Hematopoietic multipotent progenitor cell treated with erythropoietin and hydrocortisone succinate and interleukin-3 and kit ligand, for 15 days (in vitro differentiated cells): Measurements from ENCODE around the gene HOXD11.

Experiments used
- DNase-seq: peaks from one replicate; pipeline ENCODE4 v3.0.0-alpha.2; 2015; ENCODE audit warnings: low spot score

HOXD11 gene

GRCh38 chr2:176132205-176133171 lies 25.4 kb downstream of the HOXD11 start:
- DNase-seq = no peak

- DNase-seq = no peak
Observed at GRCh38 chr2:176133389-176133788, 26.3 kb downstream of the HOXD11 start.

GRCh38 chr2:176134035-176134434 lies 27.0 kb downstream of the HOXD11 start:
- no peak for DNase-seq

GRCh38 chr2:176135035-176135440 lies 28.0 kb downstream of the HOXD11 start:
- no peak for DNase-seq

GRCh38 chr2:176136374-176137251 lies 29.5 kb downstream of the HOXD11 start:
- DNase-seq = no peak

- no peak for DNase-seq
Observed at GRCh38 chr2:176137252-176137580, 30.1 kb downstream of the HOXD11 start.

- DNase-seq = no peak
Observed at GRCh38 chr2:176137906-176138305, 30.8 kb downstream of the HOXD11 start.

GRCh38 chr2:176138526-176138922 lies 31.4 kb downstream of the HOXD11 start:
- DNase-seq = no peak

- no peak for DNase-seq
Observed at GRCh38 chr2:176138923-176139660, 32.0 kb downstream of the HOXD11 start.

- no peak for DNase-seq
Observed at GRCh38 chr2:176139661-176140512, 32.8 kb downstream of the HOXD11 start.

- DNase-seq = peak; percentile 34
Observed at GRCh38 chr2:176140513-176141317, 33.6 kb downstream of the HOXD11 start.

- DNase-seq = no peak
Observed at GRCh38 chr2:176142281-176142680, 35.2 kb downstream of the HOXD11 start.

- DNase-seq = no peak
Observed at GRCh38 chr2:176145085-176145969, 38.2 kb downstream of the HOXD11 start.

- DNase-seq = no peak
Observed at GRCh38 chr2:176146101-176146500, 39.0 kb downstream of the HOXD11 start.

- no peak for DNase-seq
Observed at GRCh38 chr2:176146645-176147044, 39.6 kb downstream of the HOXD11 start.

- no peak for DNase-seq
Observed at GRCh38 chr2:176147210-176147799, 40.2 kb downstream of the HOXD11 start.

- DNase-seq = no peak
Observed at GRCh38 chr2:176147800-176148496, 40.9 kb downstream of the HOXD11 start.

- no peak for DNase-seq
Observed at GRCh38 chr2:176148751-176149421, 41.8 kb downstream of the HOXD11 start.
